ENCODE data around the gene RAMAC.

DNA sequence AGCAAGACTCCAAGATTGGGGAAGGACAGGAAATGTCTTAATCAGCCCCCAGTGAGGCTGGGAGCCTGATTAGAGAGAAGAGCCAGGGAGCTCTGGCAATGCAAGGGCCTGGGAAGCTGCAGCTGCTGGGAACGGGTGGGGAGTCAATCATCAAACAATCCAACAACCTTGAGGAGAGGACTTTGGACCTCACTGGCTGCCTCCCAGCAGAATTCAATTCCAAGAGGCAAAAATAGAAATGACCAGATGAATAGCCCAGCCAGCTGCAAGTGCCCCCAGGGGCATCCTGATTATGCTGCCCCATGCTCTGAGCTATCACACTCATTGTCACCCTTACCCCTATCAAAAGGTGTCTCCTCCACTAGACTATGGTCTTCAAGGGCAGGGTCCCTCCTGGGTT is 27.4 kb upstream of the RAMAC start:
- TF ChIP-seq POLR2AphosphoS5 (IDR thresholded peaks at IDR 0.05; ENCODE audit: insufficient read depth in 1 of 2, low read depth in 1 of 2) (no peak), POLR2A (IDR thresholded peaks at IDR 0.05) (no peak)
- TF ChIP-seq, protein P1, sequence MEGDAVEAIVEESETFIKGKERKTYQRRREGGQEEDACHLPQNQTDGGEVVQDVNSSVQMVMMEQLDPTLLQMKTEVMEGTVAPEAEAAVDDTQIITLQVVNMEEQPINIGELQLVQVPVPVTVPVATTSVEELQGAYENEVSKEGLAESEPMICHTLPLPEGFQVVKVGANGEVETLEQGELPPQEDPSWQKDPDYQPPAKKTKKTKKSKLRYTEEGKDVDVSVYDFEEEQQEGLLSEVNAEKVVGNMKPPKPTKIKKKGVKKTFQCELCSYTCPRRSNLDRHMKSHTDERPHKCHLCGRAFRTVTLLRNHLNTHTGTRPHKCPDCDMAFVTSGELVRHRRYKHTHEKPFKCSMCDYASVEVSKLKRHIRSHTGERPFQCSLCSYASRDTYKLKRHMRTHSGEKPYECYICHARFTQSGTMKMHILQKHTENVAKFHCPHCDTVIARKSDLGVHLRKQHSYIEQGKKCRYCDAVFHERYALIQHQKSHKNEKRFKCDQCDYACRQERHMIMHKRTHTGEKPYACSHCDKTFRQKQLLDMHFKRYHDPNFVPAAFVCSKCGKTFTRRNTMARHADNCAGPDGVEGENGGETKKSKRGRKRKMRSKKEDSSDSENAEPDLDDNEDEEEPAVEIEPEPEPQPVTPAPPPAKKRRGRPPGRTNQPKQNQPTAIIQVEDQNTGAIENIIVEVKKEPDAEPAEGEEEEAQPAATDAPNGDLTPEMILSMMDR (IDR thresholded peaks at IDR 0.05): no peak

All from vagina (tissue), 2 donors.